Epithelial cell of prostate (primary cell): ENCODE data around the gene PMPCA.

Experiments
- DNase-seq: peaks from one replicate; pipeline ENCODE4 v3.0.0-alpha.2; 2011; ENCODE audit warnings: low read depth, low spot score
- H3K27ac ChIP-seq: fragments of 450-650 bp; 2 replicates; pipeline ENCODE4 v1.5.1; 2017; ENCODE audit warnings: mild to moderate bottlenecking

PMPCA gene, protein sequence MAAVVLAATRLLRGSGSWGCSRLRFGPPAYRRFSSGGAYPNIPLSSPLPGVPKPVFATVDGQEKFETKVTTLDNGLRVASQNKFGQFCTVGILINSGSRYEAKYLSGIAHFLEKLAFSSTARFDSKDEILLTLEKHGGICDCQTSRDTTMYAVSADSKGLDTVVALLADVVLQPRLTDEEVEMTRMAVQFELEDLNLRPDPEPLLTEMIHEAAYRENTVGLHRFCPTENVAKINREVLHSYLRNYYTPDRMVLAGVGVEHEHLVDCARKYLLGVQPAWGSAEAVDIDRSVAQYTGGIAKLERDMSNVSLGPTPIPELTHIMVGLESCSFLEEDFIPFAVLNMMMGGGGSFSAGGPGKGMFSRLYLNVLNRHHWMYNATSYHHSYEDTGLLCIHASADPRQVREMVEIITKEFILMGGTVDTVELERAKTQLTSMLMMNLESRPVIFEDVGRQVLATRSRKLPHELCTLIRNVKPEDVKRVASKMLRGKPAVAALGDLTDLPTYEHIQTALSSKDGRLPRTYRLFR

DNA sequence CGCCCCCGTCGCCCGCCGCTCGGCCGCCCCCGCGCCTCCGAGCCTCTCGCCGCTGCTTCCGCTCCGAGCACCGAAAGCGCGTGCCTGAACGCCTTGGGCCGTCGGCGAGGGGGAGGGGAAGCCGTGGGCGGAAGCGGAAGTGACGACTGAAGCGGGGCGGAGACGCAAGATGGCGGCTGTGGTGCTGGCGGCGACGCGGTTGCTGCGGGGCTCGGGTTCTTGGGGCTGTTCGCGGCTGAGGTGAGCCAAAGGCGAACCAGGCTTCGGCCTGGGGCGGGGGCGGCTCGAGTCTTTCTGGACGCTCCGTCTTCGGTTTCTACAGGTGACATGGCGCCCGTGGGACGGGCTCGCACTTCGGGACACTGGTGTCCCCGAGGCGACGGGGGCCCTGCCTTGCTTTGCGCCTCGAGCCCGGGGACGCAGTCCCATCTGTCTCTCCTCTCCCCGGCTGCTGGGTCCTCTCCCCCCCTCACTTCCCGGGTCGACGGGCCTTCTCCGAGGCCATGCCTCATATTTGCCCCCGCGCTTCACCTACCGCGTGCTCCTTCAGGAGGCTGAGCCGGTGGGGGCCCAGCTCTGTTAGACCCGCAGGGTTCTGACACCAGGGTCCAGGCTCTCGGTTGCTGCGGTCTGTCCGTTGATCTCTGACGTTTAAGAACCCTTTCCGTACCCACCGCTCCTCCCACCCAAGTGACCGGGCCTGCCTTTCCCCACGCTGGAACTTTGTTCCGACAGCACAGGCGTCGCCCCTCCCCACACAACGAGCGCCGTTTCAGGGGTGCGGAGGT, at the start of gene PMPCA, which contains the start of gene ENTR1:
PMPCA (plus strand) TSS at position 159 of the 788 bp plus-strand sequence; CDS start at position 170, 11 bp downstream.
ENTR1 (minus strand) TSS at position 115 of the 788 bp plus-strand sequence. CDS start 217 bp downstream, outside the sequence.
- H3K27ac ChIP-seq, result peak within 1 kb of the TSS; percentile 59
- DNase-seq, result peak; percentile 22

DNA sequence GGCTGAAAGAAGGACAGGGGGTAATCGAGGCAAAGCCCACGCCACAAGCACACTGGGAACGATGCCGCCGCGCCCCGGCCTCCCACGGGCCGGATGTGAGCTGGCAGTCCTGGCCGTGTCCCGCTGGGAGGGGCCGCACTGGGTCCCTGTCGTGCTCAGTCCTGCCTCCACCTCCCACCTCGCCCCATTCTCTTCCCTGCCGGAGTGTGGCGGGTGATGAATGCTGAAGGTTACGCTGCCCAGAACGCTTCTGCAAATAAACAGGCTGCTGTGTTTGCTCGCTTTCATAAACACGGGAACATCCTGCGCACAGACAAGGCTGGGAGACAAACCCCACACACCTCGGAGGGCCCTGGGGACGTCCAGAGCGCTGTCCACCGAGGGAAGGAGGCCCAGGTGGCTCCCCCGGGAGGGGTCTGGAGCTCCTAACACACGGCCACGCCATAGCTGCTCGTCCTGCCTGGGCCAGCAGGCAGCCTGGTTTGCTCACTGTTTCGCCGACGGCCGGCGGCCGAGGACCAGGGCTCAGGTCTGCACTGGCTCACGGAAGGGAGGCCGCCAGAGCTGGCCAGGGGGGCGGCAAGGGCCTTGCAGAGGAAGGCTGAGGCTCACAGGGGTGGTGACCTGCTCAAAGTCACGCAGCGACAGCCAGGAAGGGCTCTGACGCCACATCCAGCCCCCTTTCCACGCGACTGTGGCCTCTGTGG, 49.3 kb upstream of the PMPCA start:
- no peak for DNase-seq
- no peak overlapping the region for H3K27ac ChIP-seq

- DNase-seq, result no peak
- H3K27ac ChIP-seq, result no peak overlapping the region
Measured at GRCh38 chr9:136361754-136362449, 48.6 kb upstream of the PMPCA start.

- no peak for DNase-seq
- H3K27ac ChIP-seq, result no peak overlapping the region
Measured at GRCh38 chr9:136362450-136362784, 48.0 kb upstream of the PMPCA start.

DNA sequence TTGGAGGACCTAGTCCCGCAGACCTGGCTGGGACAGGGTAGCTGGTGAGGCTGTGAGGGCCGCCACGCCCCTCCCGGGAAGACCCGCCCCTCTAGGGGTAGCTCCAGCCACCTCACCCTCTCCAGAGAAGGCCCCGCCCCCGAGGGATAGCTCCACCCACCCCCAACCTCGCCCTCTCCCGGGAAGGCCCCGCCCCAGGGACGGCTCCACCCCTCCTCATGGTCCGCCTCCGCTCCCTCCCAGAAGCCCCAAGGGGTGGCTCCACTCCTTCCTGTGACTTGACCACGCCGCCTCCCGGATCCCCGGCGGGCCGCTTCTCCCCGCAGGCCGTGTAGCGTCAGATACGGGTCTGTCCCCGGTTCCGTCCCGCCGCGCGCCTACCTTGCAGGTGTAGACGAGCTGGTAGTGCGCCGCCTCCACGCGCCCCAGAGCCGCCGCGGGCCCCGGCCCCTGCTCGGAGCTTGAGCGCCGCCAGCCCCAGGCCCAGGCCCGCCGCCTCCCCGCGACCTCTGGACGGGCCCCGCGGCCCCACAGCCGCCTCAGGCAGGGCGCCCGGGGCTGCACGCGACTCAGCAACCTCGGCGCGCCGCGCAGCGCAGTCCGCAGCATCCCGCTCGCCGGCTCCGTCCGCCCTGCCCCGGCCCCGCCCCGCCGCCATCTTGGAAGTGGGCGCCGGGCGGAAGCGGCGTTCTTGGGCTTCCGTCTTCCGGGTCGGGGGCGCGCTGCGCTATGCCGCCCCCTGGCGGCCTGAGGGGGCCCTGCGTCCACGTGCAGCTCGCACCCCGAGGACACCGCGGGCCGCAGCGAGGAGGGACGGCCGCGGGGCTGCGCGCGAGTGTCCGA, 47.1 kb upstream of the PMPCA start, which contains the start of gene DNLZ:
DNLZ (minus strand) TSS at position 639 of the 843 bp plus-strand sequence; CDS start at position 609, 30 bp downstream.
- peak within 1 kb of the TSS; percentile 90 for H3K27ac ChIP-seq
- DNase-seq, result peak; percentile 55

- no peak for DNase-seq
- peak overlapping the region; percentile 90 for H3K27ac ChIP-seq
Measured at GRCh38 chr9:136363949-136364748, 46.3 kb upstream of the PMPCA start.

DNA sequence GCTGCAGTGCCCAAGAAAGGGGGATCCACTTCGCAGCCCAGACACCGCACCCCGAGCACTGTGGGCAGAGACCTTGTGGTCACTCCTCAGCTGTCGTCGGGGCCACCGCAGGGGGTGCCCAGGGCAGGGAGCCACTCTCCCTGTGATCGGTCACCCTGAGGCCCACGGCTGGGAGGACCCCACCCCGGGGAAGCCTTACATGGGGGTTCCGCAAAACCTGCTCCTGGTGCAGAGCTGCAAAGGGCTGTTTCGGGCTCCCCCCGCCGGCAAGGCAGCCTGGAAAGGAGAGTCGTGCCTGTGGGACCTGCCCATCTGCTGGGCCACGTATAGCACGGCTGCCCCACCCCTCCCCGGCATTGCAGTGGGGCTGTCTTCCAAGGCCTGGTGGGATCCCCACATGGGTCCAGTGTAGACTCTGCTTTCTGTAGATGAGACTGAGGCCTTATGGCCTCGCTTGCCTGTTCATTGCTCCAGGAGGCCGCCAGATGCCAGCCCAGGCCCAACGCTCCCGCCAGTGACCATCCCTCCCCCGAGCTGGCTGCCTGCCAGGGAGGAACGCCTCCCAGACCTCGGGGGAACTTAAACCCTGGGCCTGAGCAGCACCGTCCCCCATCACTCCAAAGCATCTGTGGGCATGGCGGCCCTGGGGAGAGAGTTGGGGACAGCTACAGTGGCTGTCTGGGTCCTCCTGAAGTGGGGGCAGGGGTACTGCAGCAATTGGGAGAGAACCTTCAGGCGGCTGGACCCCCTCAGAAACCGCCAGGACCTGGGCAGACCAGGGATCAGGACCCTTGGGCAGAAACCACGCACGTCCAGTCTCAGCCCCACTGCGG, 45.3 kb upstream of the PMPCA start:
- no peak overlapping the region for H3K27ac ChIP-seq
- DNase-seq, result no peak

- no peak for DNase-seq
- no peak overlapping the region for H3K27ac ChIP-seq
Measured at GRCh38 chr9:136365775-136366222, 44.7 kb upstream of the PMPCA start.

DNA sequence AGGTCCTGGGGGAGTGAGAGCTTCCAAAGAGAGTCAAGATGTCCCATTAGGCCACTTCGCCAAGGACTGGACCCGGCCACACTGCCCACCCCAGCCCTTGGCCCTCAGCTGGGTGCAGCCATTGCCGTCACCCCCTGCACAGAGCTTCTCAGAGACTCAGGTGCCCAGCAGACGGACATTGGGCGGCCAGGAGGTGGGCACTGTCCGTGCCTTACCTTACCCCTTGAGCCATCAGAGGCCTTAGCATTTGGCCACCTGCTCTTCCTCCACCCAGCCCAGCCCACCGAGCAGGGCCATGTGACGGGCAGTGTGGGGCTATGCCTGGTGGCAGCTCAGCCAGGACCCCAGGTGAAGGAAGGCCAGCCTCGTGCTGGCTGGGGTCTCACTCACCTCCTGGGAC, 43.6 kb upstream of the PMPCA start:
- H3K27ac ChIP-seq, result no peak overlapping the region

GRCh38 chr9:136367296-136368145, 42.9 kb upstream of the PMPCA start:
- H3K27ac ChIP-seq, result no peak overlapping the region
- DNase-seq, result no peak

More for the DNA sequence above, 43.6 kb upstream of the PMPCA start:
- no peak for DNase-seq

GRCh38 chr9:136368190-136368589, 42.3 kb upstream of the PMPCA start:
- DNase-seq, result no peak

GRCh38 chr9:136370037-136370436, 40.4 kb upstream of the PMPCA start:
- no peak overlapping the region for H3K27ac ChIP-seq
- DNase-seq, result no peak

More at GRCh38 chr9:136368190-136368589, 42.3 kb upstream of the PMPCA start:
- H3K27ac ChIP-seq, result no peak overlapping the region

DNA sequence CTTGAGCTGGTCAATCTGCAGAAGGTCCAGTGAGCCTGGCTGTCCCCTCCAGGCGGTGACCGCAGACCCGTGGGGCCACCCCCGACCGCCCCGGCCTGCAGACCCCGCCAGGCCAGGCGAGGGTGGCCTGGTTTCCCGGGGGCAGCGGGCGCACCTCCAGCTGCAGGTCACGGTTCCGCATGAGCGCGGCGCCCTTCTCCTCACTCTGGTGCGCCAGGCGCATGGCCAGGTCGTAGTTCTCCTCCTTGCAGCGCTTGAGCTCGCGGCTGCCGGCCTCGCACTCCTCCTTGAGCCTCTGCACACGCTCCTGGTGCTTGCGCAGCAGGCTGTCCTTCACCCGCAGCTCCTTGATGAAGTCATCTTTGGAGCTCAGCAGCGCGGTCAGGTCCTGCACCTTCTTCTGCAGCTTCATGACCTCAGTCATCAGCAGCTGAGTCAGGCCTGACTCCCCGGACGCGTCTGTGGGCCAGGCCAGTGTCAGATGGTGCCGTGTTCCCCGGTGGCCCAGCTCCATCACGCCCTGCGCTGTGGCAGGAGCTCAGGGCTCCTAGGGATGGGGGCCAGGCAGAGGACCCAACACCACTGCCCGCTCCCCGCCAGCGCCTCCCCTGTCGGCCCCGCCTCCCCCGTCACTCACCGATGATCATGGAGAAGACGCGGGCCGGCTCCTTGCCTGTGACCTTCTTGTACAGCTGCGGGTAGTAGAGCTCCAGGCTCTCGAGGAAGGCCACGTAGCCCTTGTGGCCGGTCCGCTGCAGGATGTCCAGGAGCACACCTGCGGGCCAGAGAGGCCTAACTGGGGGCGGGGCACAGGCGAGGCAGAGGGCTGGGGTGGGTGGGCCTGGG, 39.5 kb upstream of the PMPCA start:
- H3K27ac ChIP-seq, result no peak overlapping the region
- DNase-seq, result no peak

DNA sequence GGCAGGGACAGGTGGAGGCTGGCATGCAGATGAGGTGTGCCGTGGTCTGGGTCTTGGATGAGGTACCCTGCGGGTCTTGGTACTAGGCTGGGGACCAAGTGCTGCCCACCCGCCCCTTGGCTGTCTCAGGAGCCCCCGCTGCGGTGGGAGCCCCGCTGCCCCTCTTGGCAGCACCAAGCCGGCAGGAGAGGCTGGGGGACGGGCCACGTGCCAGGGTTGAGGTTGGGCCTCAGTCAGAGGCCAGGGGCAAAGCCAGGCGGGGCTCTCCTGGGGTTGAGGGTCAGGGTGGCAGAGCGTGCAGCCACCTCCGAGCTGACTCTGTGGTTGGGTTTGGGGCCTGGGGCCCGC, 39.0 kb upstream of the PMPCA start:
- no peak overlapping the region for H3K27ac ChIP-seq
- DNase-seq, result no peak

DNA sequence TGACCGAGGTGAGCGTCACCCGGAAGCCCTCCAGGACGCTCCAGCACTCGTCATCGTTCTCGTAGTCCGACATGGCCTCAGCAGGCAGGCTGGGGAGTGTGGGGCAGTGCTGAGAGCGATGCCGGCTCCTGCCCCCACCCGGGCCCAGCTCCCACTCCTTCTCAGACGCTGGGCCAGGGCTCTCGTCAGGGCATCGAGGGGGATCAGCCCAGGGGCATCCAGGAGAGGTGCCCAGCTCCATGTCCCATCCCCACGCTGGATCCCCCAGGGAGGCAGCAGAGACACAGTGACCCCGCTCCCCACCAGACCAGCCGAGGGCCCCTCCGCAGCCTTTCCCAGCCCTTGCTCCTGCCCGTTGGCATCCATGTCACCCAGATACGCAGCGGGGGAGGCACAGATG, 38.5 kb upstream of the PMPCA start:
- H3K27ac ChIP-seq, result no peak overlapping the region
- DNase-seq, result no peak
